HG02938 (cell line): ENCODE data around the gene ADAMTS20.

Source experiments
- ATAC-seq: cut with Tn5 transposase; IDR thresholded peaks from one replicate; pipeline ENCODE4 v1.9.1; 2021; ENCODE audit warnings: mild to moderate bottlenecking, moderate library complexity; ENCODE audit not compliant: unreplicated experiment

The ADAMTS20 gene

GRCh38 chr12:43318021-43318420 lies 234.0 kb downstream of the ADAMTS20 start:
- no peak for ATAC-seq

GRCh38 chr12:43317156-43317555 lies 234.8 kb downstream of the ADAMTS20 start:
- ATAC-seq = no peak

GRCh38 chr12:43316520-43316919 lies 235.5 kb downstream of the ADAMTS20 start:
- ATAC-seq = no peak

GRCh38 chr12:43315961-43316360 lies 236.0 kb downstream of the ADAMTS20 start:
- no peak for ATAC-seq

- ATAC-seq = no peak
Measured at GRCh38 chr12:43312991-43313505, 239.0 kb downstream of the ADAMTS20 start.

- no peak for ATAC-seq
Measured at GRCh38 chr12:43310596-43310995, 241.4 kb downstream of the ADAMTS20 start.

GRCh38 chr12:43309959-43310358 lies 242.0 kb downstream of the ADAMTS20 start:
- no peak for ATAC-seq

- no peak for ATAC-seq
Measured at GRCh38 chr12:43308776-43309175, 243.2 kb downstream of the ADAMTS20 start.

- ATAC-seq = no peak
Measured at GRCh38 chr12:43307126-43307525, 244.9 kb downstream of the ADAMTS20 start.

GRCh38 chr12:43306066-43306465 lies 245.9 kb downstream of the ADAMTS20 start:
- no peak for ATAC-seq

GRCh38 chr12:43305065-43305464 lies 246.9 kb downstream of the ADAMTS20 start:
- no peak for ATAC-seq
